Measurements from ENCODE around the gene ERMP1. TPM values are rescaled to one million over a fixed set of nuclear protein-coding genes. Genes with fewer than 3 reads are reported as not detected.

Gene ERMP1
- total RNA-seq, 1 donor from 2014 or later, result 57.7 TPM

DNA sequence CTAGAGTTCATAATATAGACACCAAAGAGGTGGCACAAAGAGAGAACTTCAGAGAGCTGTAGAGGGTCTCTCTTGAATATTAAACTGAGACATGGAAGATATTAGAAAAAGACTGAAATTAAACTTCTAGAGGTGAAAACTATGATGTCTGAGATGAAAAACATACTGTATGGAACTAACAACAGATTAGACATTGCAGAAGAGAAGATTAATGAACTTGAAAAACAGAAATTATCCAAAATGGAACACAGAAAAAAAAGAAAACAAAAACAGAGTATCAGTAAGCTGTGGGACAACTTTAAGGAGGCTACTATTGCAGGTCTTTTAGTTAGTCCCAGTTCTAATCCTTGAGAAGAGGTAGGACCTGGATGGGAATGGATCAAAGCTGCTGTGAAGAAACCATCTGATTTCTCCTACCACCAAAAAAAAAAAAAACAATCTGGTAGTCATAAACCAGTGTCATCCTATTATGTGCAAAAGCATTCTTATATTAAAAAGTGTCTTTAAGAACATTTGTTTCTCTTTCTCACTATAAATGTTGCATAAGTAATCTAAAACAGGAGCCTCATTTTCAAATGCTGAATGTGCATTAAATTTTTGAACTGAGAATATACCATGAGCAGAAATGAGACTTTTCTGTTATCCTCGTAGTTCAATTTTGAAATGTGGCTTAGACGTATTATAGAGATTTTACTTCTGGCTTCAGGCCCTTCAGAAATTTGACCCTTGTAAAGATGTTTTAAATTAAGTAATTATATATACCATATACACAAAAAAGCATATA, 96.2 kb downstream of the ERMP1 start:
- Mint-ChIP-seq H3K27me3 (no peaks in the 10 kb centered on the region), H3K9me3 (no peaks in the 10 kb centered on the region), H3K4me1 (ENCODE audit: unreplicated experiment) (no peaks in the 10 kb centered on the region), H3K4me3 (no peak overlapping the region), H3K27ac (no peak overlapping the region), H3K36me3 (peaks cover 50% of the 10 kb centered on the region)
- TF ChIP-seq, protein P1, sequence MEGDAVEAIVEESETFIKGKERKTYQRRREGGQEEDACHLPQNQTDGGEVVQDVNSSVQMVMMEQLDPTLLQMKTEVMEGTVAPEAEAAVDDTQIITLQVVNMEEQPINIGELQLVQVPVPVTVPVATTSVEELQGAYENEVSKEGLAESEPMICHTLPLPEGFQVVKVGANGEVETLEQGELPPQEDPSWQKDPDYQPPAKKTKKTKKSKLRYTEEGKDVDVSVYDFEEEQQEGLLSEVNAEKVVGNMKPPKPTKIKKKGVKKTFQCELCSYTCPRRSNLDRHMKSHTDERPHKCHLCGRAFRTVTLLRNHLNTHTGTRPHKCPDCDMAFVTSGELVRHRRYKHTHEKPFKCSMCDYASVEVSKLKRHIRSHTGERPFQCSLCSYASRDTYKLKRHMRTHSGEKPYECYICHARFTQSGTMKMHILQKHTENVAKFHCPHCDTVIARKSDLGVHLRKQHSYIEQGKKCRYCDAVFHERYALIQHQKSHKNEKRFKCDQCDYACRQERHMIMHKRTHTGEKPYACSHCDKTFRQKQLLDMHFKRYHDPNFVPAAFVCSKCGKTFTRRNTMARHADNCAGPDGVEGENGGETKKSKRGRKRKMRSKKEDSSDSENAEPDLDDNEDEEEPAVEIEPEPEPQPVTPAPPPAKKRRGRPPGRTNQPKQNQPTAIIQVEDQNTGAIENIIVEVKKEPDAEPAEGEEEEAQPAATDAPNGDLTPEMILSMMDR (conservative IDR thresholded peaks at IDR 0.05), result no peak
- DNase-seq (ENCODE audit: extremely low spot score, unreplicated experiment), result no peak

DNA sequence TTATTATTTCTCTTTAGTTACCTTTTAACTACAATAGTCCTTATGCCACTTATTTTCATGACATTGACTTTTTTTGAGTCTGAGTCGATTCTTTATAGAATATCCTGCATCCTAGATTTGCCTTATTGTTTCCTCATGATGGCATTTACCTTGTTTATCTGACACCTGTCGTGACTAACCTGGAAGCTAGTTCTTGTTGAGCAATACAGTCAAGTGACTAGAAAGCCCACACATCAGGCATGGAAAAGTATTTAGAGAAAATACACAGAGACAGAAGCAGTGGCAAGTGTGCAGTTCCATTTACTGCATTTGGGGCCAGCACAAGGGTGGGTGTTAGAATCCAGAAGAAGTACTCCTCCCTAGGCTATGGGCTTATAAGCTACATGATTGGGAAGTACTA, 97.8 kb downstream of the ERMP1 start:
- Mint-ChIP-seq H3K27ac (no peak overlapping the region), H3K4me1 (ENCODE audit: unreplicated experiment) (no peaks in the 10 kb centered on the region), H3K27me3 (no peaks in the 10 kb centered on the region), H3K9me3 (no peaks in the 10 kb centered on the region), H3K36me3 (peaks cover 45% of the 10 kb centered on the region), H3K4me3 (no peak overlapping the region)
- TF ChIP-seq, protein P1 (conservative IDR thresholded peaks at IDR 0.05), result no peak
- DNase-seq (ENCODE audit: extremely low spot score, unreplicated experiment), result no peak

Other genes with a start within 250 kb of the ERMP1 start
- 25.1 and 26.6 TPM in 2 replicates for gene RIC1, start 204.0 kb downstream of the ERMP1 start, total RNA-seq (ENCODE audit: low replicate concordance)
- 12.1 TPM in 1 of 2 replicates, not detected in the other for gene MLANA, start 57.8 kb upstream of the ERMP1 start, total RNA-seq (ENCODE audit: low replicate concordance)
- gene RANBP6, start 182.5 kb upstream of the ERMP1 start, total RNA-seq (ENCODE audit: low replicate concordance), result 18.8 and 24.0 TPM in 2 replicates

Measured in type B pancreatic cell (in vitro differentiated cells).